NT2/D1 (cell line): Measurements from ENCODE around the gene POU6F1.

Experiments used
- SUZ12 ChIP-seq: IDR thresholded peaks from 2 replicates; pipeline ENCODE4 v1.6.1; 2011; ENCODE audit not compliant: insufficient read length, insufficient read depth; ENCODE audit errors: extremely low read depth
- YY1 ChIP-seq: IDR thresholded peaks from 2 replicates; pipeline ENCODE4 v1.6.1; 2011; ENCODE audit not compliant: insufficient read length, insufficient read depth
- ZNF274 ChIP-seq: IDR thresholded peaks from 2 replicates; pipeline ENCODE4 v1.6.1; 2011; ENCODE audit warnings: mild to moderate bottlenecking, low read depth, low read length

DNA sequence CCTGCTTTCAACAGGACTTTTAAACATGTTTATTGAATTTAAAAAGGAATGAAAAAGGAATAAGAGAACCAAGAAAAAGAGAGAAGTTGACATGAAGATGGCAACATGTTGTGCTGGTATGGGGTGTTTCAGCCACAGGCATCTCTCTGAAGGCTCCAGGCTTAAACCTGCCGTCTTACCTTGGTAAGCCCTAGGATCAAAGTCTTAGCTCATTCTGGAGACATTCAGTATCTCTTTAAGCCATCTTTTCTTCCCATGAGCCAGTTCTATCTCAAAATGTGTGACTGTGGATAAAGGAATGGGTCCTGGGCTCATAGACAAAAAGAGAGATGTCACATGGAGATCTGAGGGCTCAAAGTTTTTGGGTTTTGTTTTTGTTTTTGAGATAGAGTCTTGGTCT is 43.4 kb downstream of the POU6F1 start:
- TF ChIP-seq YY1 (no peak), SUZ12 (no peak), ZNF274 (no peak)
